ENCODE results near the gene GFAP.

The GFAP gene

DNA sequence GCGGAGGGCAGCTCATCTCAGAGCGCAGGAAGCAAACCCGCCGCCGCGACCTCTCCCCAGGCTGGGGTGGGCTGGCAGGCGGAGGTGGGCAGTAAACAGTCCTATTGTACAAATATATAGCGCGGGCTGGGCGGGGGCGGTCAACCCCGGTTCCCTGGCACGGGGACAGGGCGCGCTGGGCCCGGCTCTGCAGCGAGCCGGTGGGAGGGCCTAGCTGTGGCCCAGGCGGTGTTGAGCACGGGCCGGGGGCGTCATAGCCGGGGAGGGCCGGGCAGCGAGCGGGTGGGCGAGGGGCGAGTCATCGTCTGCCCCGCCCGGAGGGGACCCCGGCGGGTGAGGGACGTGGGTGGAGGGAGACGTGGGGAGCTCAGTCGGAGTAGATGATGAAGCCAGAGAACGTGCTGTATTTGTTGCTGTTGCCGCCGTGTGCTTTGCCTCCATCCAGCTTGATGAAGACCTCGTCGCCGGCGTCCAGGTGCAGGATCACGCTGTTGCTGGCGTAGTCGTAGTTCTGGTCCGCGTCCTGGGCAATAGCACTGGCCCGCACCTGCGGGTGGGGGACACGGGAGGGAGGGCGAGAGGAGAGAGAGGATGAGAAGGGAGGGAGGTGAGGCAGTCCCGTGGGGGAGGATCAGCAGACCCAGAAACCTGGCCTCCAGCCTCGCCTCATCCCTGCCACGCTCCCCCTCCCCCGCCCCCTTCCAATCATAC lies 44.7 kb upstream of the GFAP start:
- no peaks in the 10 kb centered on the region for H3K79me2 ChIP-seq (ENCODE audit: insufficient read depth, low read length)
- H3K4me2 ChIP-seq (ENCODE audit: low read length): no peak overlapping the region
- H2AFZ ChIP-seq (ENCODE audit: low read length): no peak overlapping the region
- no peaks in the 10 kb centered on the region for H3F3A ChIP-seq (ENCODE audit: insufficient read depth, low read length)
- peaks cover 14% of the 10 kb centered on the region; the same call in 1 of the 2 replicates for H3K27me3 ChIP-seq (ENCODE audit: insufficient read depth, low read length)
- H3K9ac ChIP-seq (ENCODE audit: low read length): no peak overlapping the region
- H3K9me2 ChIP-seq (ENCODE audit: low read depth, low read length): no peaks in the 10 kb centered on the region
- H3K4me1 ChIP-seq (ENCODE audit: insufficient read depth, low read length, severe bottlenecking): no peaks in the 10 kb centered on the region
- no peak overlapping the region for H3K4me3 ChIP-seq (ENCODE audit: low read depth, low read length, poor library complexity, severe bottlenecking)
- H3K36me3 ChIP-seq (ENCODE audit: insufficient read depth, low read length): no peaks in the 10 kb centered on the region
- H3K27ac ChIP-seq (ENCODE audit: low read depth, low read length, poor library complexity, severe bottlenecking): no peak overlapping the region
- H4K20me1 ChIP-seq (ENCODE audit: insufficient read depth, low read length): no peaks in the 10 kb centered on the region
- H3K9me3 ChIP-seq (ENCODE audit: low read length): no peaks in the 10 kb centered on the region
- TF ChIP-seq, protein P1, sequence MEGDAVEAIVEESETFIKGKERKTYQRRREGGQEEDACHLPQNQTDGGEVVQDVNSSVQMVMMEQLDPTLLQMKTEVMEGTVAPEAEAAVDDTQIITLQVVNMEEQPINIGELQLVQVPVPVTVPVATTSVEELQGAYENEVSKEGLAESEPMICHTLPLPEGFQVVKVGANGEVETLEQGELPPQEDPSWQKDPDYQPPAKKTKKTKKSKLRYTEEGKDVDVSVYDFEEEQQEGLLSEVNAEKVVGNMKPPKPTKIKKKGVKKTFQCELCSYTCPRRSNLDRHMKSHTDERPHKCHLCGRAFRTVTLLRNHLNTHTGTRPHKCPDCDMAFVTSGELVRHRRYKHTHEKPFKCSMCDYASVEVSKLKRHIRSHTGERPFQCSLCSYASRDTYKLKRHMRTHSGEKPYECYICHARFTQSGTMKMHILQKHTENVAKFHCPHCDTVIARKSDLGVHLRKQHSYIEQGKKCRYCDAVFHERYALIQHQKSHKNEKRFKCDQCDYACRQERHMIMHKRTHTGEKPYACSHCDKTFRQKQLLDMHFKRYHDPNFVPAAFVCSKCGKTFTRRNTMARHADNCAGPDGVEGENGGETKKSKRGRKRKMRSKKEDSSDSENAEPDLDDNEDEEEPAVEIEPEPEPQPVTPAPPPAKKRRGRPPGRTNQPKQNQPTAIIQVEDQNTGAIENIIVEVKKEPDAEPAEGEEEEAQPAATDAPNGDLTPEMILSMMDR (IDR thresholded peaks at IDR 0.05; ENCODE audit: low read length): no peak
- no peak for TF ChIP-seq EZH2 (IDR thresholded peaks at IDR 0.05; ENCODE audit: borderline replicate concordance, low read length)

DNA sequence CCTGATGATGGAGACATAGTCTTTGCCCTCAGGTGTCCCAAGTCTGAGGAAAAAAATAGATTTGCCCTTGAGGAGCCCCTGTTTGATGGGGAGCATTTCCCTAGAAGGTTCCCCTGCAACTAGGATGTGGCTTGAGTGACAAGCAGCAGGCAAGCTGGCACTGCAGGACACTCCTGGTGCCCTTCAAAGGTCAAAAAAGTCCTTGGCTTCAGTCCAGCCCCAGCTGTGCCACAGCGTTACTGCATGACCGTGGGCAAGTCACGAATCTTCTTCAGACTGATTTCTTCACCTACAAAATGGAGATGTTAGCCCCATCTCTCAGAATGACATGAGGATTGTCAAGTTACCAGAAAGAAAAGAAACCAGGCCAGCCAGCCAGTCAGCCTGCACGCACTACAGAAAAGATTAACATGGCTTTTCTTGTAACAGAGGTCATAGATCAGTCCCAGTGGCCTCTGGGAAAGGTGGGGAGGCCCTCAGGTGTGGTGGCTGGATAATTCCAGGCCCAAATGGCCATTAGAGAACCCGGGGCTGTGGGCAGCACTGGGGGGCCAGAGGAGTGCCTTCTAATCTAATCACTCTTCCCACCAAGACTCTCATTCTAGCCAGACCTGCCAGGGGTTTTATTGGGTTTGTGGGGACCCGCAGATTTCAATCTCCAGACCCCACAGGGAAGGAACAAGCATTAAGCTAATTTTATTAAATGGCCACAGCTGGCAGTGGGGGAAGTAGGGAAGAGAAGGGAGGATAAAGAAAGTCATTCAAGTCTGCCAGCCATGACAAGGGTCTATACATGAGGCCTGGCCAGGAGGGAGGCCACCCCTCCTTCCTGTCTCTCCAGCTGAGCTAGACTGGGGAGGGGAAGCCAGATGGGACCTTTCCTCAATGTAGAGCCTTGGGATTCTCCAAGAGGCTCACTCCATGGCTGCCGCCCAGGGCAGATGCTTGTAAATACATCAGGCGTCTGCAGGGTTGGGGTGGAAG lies 42.0 kb upstream of the GFAP start:
- Histone ChIP-seq H3K27ac (ENCODE audit: low read depth, low read length, poor library complexity, severe bottlenecking) (no peak overlapping the region), H3K36me3 (ENCODE audit: insufficient read depth, low read length) (no peaks in the 10 kb centered on the region), H4K20me1 (ENCODE audit: insufficient read depth, low read length) (no peaks in the 10 kb centered on the region), H3K79me2 (ENCODE audit: insufficient read depth, low read length) (no peaks in the 10 kb centered on the region), H2AFZ (ENCODE audit: low read length) (no peak overlapping the region), H3K4me3 (ENCODE audit: low read depth, low read length, poor library complexity, severe bottlenecking) (no peak overlapping the region), H3K4me1 (ENCODE audit: insufficient read depth, low read length, severe bottlenecking) (no peaks in the 10 kb centered on the region), H3K9me3 (ENCODE audit: low read length) (no peaks in the 10 kb centered on the region), H3K9ac (ENCODE audit: low read length) (no peak overlapping the region), H3K9me2 (ENCODE audit: low read depth, low read length) (no peaks in the 10 kb centered on the region), H3F3A (ENCODE audit: insufficient read depth, low read length) (no peaks in the 10 kb centered on the region), H3K27me3 (ENCODE audit: insufficient read depth, low read length) (0 out of 2 replicates have a peak, but pooled peaks cover 9% of the 10 kb centered on the region), H3K4me2 (ENCODE audit: low read length) (no peak overlapping the region)
- TF ChIP-seq, protein P1 (IDR thresholded peaks at IDR 0.05; ENCODE audit: low read length): no peak
- TF ChIP-seq EZH2 (IDR thresholded peaks at IDR 0.05; ENCODE audit: borderline replicate concordance, low read length): no peak

DNA sequence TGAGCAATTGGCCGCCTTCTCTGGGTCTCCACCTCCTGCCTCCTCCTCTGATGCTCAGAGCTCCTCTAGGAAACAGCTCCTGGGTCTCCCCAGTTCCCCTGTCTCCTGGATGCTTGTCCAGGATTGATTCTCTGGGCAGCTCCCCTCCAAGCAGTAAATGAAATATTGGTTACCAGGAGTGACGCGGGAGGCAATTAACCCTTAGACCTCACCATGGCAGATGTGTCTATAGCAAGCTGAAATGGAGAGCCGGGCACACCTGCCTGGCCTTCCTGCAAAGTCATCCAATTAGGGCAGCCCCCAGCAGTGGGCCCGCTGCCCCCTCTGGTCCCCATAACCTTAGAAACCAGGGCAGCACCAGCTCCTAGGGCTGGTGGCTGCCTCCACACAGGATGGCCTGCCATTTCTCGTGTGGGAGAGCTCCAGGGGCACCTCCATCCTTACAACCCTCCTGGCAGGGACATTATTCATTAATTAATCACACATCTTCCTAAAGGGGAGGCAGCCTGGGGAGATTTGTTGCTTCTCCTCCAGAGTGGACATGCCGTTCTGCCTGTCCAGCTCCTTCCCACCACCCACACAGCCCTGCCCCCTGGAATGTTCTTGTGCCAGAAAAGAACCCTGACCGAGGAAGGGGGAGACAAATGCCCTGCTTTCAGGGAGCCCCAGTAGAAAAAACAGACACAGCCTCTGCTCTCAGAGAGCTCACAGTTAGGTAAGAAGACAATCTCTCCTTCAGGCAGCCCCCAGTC lies 40.5 kb upstream of the GFAP start:
- Histone ChIP-seq H3K4me1 (ENCODE audit: insufficient read depth, low read length, severe bottlenecking) (no peaks in the 10 kb centered on the region), H3K27ac (ENCODE audit: low read depth, low read length, poor library complexity, severe bottlenecking) (no peak overlapping the region), H3K4me2 (ENCODE audit: low read length) (no peak overlapping the region), H3F3A (ENCODE audit: insufficient read depth, low read length) (no peaks in the 10 kb centered on the region), H3K36me3 (ENCODE audit: insufficient read depth, low read length) (no peaks in the 10 kb centered on the region), H3K27me3 (ENCODE audit: insufficient read depth, low read length) (0 out of 2 replicates have a peak, but pooled peaks cover 9% of the 10 kb centered on the region), H3K4me3 (ENCODE audit: low read depth, low read length, poor library complexity, severe bottlenecking) (no peak overlapping the region), H3K9me2 (ENCODE audit: low read depth, low read length) (no peaks in the 10 kb centered on the region), H3K9ac (ENCODE audit: low read length) (no peak overlapping the region), H2AFZ (ENCODE audit: low read length) (no peak overlapping the region), H3K9me3 (ENCODE audit: low read length) (no peaks in the 10 kb centered on the region), H3K79me2 (ENCODE audit: insufficient read depth, low read length) (no peaks in the 10 kb centered on the region), H4K20me1 (ENCODE audit: insufficient read depth, low read length) (no peaks in the 10 kb centered on the region)
- no peak for TF ChIP-seq EZH2 (IDR thresholded peaks at IDR 0.05; ENCODE audit: borderline replicate concordance, low read length)
